Spleen (tissue), 11 donors: ENCODE measurements around the gene MTERF4. TPM values are rescaled to one million over a fixed set of nuclear protein-coding genes. Genes with fewer than 3 reads are reported as not detected.

Experiments used
- DNase-seq: peaks from one replicate; pipeline ENCODE4 v3.0.0-alpha.2; 2020
- H3K27ac ChIP-seq, 8 donors: fragments of 200-600 bp; sonication (generic) in 7 of 8; 1 replicate in 4 of 8; 2 replicates in 4 of 8; pipeline versions ENCODE4 v1.5.0 to v1.8.0; 2016 to 2021; ENCODE audit warnings: inconsistent platforms in 4 of 8, mild to moderate bottlenecking in 4 of 8, moderate library complexity in 1 of 8
- H3K27me3 ChIP-seq, 7 donors: fragments of 200-600 bp; sonication (generic) in 6 of 7; replicated peaks in 1 of 7; 1 replicate in 4 of 7; 2 replicates in 3 of 7; pipeline versions ENCODE4 v1.5.0 to v1.8.0; 2016 to 2021; ENCODE audit warnings: inconsistent platforms in 3 of 7, mild to moderate bottlenecking in 1 of 7
- H3K36me3 ChIP-seq, 6 donors: fragments of 200-600 bp; sonication (generic) in 5 of 6; 1 replicate in 4 of 6; 2 replicates in 2 of 6; pipeline versions ENCODE4 v1.5.0 to v1.8.0; 2016 to 2021; ENCODE audit warnings: inconsistent platforms in 2 of 6
- H3K4me1 ChIP-seq, 6 donors: fragments of 200-600 bp; sonication (generic) in 5 of 6; 1 replicate in 3 of 6; 2 replicates in 3 of 6; pipeline versions ENCODE4 v1.5.0 to v1.8.0; 2016 to 2021; ENCODE audit warnings: inconsistent platforms in 3 of 6
- H3K4me3 ChIP-seq, 8 donors: fragments of 200-600 bp; sonication (generic) in 7 of 8; 1 replicate in 4 of 8; 2 replicates in 4 of 8; pipeline versions ENCODE4 v1.5.0 to v1.8.0; 2016 to 2021; ENCODE audit warnings: inconsistent platforms in 4 of 8, mild to moderate bottlenecking in 4 of 8, moderate library complexity in 2 of 8
- H3K9me3 ChIP-seq, 8 donors: fragments of 200-600 bp; sonication (generic) in 7 of 8; 1 replicate in 4 of 8; 2 replicates in 4 of 8; pipeline versions ENCODE4 v1.5.0 to v1.8.0; 2016 to 2021; ENCODE audit warnings: inconsistent platforms in 4 of 8
- CTCF ChIP-seq, 11 experiments: fragments of 200-600 bp in 7 of 11; fragments of 450-650 bp in 4 of 11; sonication (generic) in 4 of 11; IDR thresholded peaks in 8 of 11; conservative IDR thresholded peaks in 3 of 11; 1 replicate in 7 of 11; 2 replicates in 4 of 11; pipeline versions ENCODE4 v1.4.0 to v1.8.0; 2016 to 2021; ENCODE audit warnings: antibody characterized with exemption in 11 of 11, inconsistent platforms in 4 of 11, mild to moderate bottlenecking in 1 of 11
- POLR2A ChIP-seq, 3 donors: fragments of 450-650 bp; IDR thresholded peaks; one replicate each; pipeline ENCODE4 v1.5.1; 2017; ENCODE audit warnings: antibody characterized with exemption in 3 of 3, mild to moderate bottlenecking in 1 of 3
- POLR2AphosphoS5 ChIP-seq, 3 donors: sonication (generic); formaldehyde crosslinking; IDR thresholded peaks; one replicate each; pipeline ENCODE4 v1.5.1; 2017; ENCODE audit warnings: antibody characterized with exemption in 3 of 3
- WGBS, 5 donors: extraction: QIAGEN DNeasy Blood & Tissue Kit in 3 of 5; methylation state at CpG; one replicate each; pipeline versions ENCODE4 v1.1.5 to v1.1.7; 2013 to 2018; 5-methylcytosine and 5-hydroxymethylcytosine counted together
- intact Hi-C: fragments of 100-400 bp; cut with DNase I; formaldehyde crosslinking; loops from one replicate; pipeline ENCODE4 v1.15.0; 2023; ENCODE audit warnings: low total_unique reads
- polyA plus RNA-seq, 3 donors: library from polyadenylated mRNA; stranded (reverse); fragments of 200-250 nt; gene quantifications; one replicate each; pipeline ENCODE4 v1.2.1, GENCODE V29; 2013
- total RNA-seq, 7 donors: library from RNA; depleted of rRNA in 3 of 7; stranded (reverse); fragments of >200 nt in 3 of 7; fragmentation: NEBNext Ultra II Directional in 4 of 7; extraction: Animal tissue kit (Norgen Biotek cat#: 25700) in 4 of 7; gene quantifications; one replicate each; pipeline versions ENCODE4 v1.1.0 to v1.2.1, GENCODE V29; 2016 to 2021
- donor health status: healthy with polysubstance abuse.
- donor health status: DM: no; HTN: no; CAD: no; lungs with moderate emphysema.
- donor health status: DM: no; HTN: no; CAD: no.
- donor health status: Bipolar disorder and iron deficiency.
- donor health status: healthy.
- donor health status: DM: no; HTN: no; CAD: no.
- donor health status: DM: yes; HTN: yes; CAD: no.

The MTERF4 gene
- total and polyA plus RNA-seq, 10 donors = 28.4 to 74.0 (median 47.2) TPM

GRCh38 chr2:241064008-241064801 lies 37.9 kb downstream of the MTERF4 start:
- peak; percentile 83 for DNase-seq

GRCh38 chr2:241063587-241063986 lies 38.5 kb downstream of the MTERF4 start:
- Histone ChIP-seq H3K9me3 (no peaks in the 10 kb centered on the region), H3K27me3 (peaks cover 0 to 12% (median 0%) of the 10 kb centered on the region in 7 donors), H3K4me1 (peaks cover 0 to 19% (median 8%) of the 10 kb centered on the region in 6 donors), H3K36me3 (peaks cover 0 to 39% (median 13%) of the 10 kb centered on the region in 6 donors), H3K4me3 (peak overlapping the region in 1 of 8 donors; percentile 43), H3K27ac (no peak overlapping the region)
- no peak for DNase-seq
- 37 to 46% (median 39%) methylated on average over 5 to 8 of the region's 8 CpGs for WGBS, 5 donors
- TF ChIP-seq CTCF (IDR thresholded peaks at IDR 0.05 in 8 of 11, conservative IDR thresholded peaks at IDR 0.05 in 3 of 11) = no peak
- TF ChIP-seq POLR2AphosphoS5 (IDR thresholded peaks at IDR 0.05) = peak in 1 of 3 donors; percentile 4
- intact Hi-C loops = loop anchor here (10.0 kb wide), 1 partner anchor 209 kb away; no protein-coding TSS in a partner anchor

More at GRCh38 chr2:241064008-241064801, 37.9 kb downstream of the MTERF4 start:
- peaks cover 0 to 12% (median 0%) of the 10 kb centered on the region in 7 donors for H3K27me3 ChIP-seq
- H3K36me3 ChIP-seq = peaks cover 0 to 45% (median 17%) of the 10 kb centered on the region in 6 donors
- H3K9me3 ChIP-seq = no peaks in the 10 kb centered on the region
- intact Hi-C loops = loop anchor here (10.0 kb wide), 1 partner anchor 209 kb away; no protein-coding TSS in a partner anchor
- H3K4me1 ChIP-seq = peaks cover 0 to 19% (median 8%) of the 10 kb centered on the region in 6 donors
- no peak for TF ChIP-seq POLR2AphosphoS5 (IDR thresholded peaks at IDR 0.05)
- no peak for TF ChIP-seq POLR2A (IDR thresholded peaks at IDR 0.05)
- TF ChIP-seq CTCF (IDR thresholded peaks at IDR 0.05 in 8 of 11, conservative IDR thresholded peaks at IDR 0.05 in 3 of 11) = no peak
- H3K4me3 ChIP-seq = peak overlapping the region in 1 of 8 donors; percentile 43
- H3K27ac ChIP-seq = no peak overlapping the region
- 24 to 43% (median 39%) methylated on average over 22 to 32 of the region's 32 CpGs for WGBS, 5 donors

- no peak overlapping the region for H3K27ac ChIP-seq
Measured at GRCh38 chr2:241063093-241063551, 39.0 kb downstream of the MTERF4 start.

More at GRCh38 chr2:241063093-241063551, 39.0 kb downstream of the MTERF4 start:
- Histone ChIP-seq H3K9me3 (no peaks in the 10 kb centered on the region), H3K27me3 (peaks cover 0 to 12% (median 0%) of the 10 kb centered on the region in 7 donors), H3K4me1 (peaks cover 0 to 19% (median 8%) of the 10 kb centered on the region in 6 donors), H3K4me3 (no peak overlapping the region), H3K36me3 (peaks cover 0 to 34% (median 11%) of the 10 kb centered on the region in 6 donors)
- 60 to 78% (median 70%) methylated on average over 12 to 13 of the region's 13 CpGs for WGBS, 5 donors
- DNase-seq = no peak
- intact Hi-C loops = loop anchor here (10.0 kb wide), 1 partner anchor 208 kb away; no protein-coding TSS in a partner anchor
- TF ChIP-seq POLR2AphosphoS5 (IDR thresholded peaks at IDR 0.05) (peak in 1 of 3 donors; percentile 50), CTCF (IDR thresholded peaks at IDR 0.05 in 8 of 11, conservative IDR thresholded peaks at IDR 0.05 in 3 of 11) (no peak)
